ENCODE data around the gene RFX4.

- TF ChIP-seq CTCF (optimal IDR thresholded peaks at IDR 0.05 in 1 of 3, IDR thresholded peaks at IDR 0.05 in 1 of 3, conservative IDR thresholded peaks at IDR 0.05 in 1 of 3; ENCODE audit: extremely low read depth in 1 of 3, insufficient read depth in 2 of 3, low read length in 3 of 3) (no peak), EZH2 (IDR thresholded peaks at IDR 0.05; ENCODE audit: low read length) (no peak)
Observed at GRCh38 chr12:106704081-106704480, 121.3 kb downstream of the RFX4 start.

Data from keratinocyte (primary cell).